Gastroesophageal sphincter (tissue), 3 donors: ENCODE measurements around the gene CADPS2.

Experiments
- POLR2A ChIP-seq, 2 donors: fragments of 450-650 bp; IDR thresholded peaks; one replicate each; pipeline ENCODE4 v1.6.1; 2017; ENCODE audit warnings: antibody characterized with exemption in 2 of 2, mild to moderate bottlenecking in 2 of 2, moderate library complexity in 1 of 2
- POLR2AphosphoS5 ChIP-seq: sonication (generic); formaldehyde crosslinking; IDR thresholded peaks from one replicate; pipeline ENCODE4 v1.6.1; 2017; ENCODE audit warnings: antibody characterized with exemption
- TF ChIP-seq, protein P1 (sequence below), 4 experiments: fragments of 200-600 bp in 2 of 4; fragments of 450-650 bp in 2 of 4; sonication (generic) in 1 of 4; IDR thresholded peaks; one replicate each; pipeline ENCODE4 v1.5.1; 2017 to 2019; ENCODE audit warnings: antibody characterized with exemption in 4 of 4, mild to moderate bottlenecking in 2 of 4, moderate library complexity in 2 of 4

DNA sequence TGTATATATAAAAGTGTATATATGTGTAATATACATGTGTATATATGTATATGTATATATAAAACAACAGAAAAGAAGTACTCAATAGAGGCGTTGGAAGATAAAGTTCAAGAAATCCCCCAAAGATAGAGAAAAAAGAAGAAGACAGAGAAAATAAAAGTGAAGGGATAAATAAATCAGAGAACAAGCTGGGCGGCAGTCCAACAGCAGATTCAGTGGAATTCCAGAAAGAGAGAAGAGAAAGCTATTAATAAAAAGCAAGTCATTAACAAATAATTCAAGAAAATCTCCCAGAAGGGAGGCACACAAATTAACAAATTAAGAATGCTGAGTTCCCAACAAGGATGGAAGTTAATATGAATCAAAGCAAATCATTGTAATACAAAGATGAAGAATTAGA is 124.2 kb downstream of the CADPS2 start:
- TF ChIP-seq, protein P1, sequence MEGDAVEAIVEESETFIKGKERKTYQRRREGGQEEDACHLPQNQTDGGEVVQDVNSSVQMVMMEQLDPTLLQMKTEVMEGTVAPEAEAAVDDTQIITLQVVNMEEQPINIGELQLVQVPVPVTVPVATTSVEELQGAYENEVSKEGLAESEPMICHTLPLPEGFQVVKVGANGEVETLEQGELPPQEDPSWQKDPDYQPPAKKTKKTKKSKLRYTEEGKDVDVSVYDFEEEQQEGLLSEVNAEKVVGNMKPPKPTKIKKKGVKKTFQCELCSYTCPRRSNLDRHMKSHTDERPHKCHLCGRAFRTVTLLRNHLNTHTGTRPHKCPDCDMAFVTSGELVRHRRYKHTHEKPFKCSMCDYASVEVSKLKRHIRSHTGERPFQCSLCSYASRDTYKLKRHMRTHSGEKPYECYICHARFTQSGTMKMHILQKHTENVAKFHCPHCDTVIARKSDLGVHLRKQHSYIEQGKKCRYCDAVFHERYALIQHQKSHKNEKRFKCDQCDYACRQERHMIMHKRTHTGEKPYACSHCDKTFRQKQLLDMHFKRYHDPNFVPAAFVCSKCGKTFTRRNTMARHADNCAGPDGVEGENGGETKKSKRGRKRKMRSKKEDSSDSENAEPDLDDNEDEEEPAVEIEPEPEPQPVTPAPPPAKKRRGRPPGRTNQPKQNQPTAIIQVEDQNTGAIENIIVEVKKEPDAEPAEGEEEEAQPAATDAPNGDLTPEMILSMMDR (IDR thresholded peaks at IDR 0.05), result no peak
- TF ChIP-seq POLR2A (IDR thresholded peaks at IDR 0.05), result no peak
- TF ChIP-seq POLR2AphosphoS5, result no peak
